GM12864 (cell line): ENCODE results near the gene RND1.

Experiments used
- DNase-seq: peaks from one replicate; pipeline ENCODE4 v3.0.0-alpha.2; 2011; ENCODE audit warnings: low read depth
- H3K4me3 ChIP-seq: 2 replicates; pipeline ENCODE4 v1.5.1; 2011; ENCODE audit warnings: mild to moderate bottlenecking, low read depth, low read length, control low read depth
- CTCF ChIP-seq: IDR thresholded peaks from 2 replicates; pipeline ENCODE4 v1.5.1; 2011; ENCODE audit warnings: low read depth, mild to moderate bottlenecking, moderate library complexity, low read length, control low read depth, inconsistent platforms; ENCODE audit errors: missing control alignments

The RND1 gene

GRCh38 chr12:48827513-48828096, 38.1 kb downstream of the RND1 start:
- H3K4me3 ChIP-seq: no peak overlapping the region
- TF ChIP-seq CTCF: no peak
- DNase-seq: no peak

GRCh38 chr12:48827026-48827425, 38.6 kb downstream of the RND1 start:
- no peak for DNase-seq
- H3K4me3 ChIP-seq: no peak overlapping the region
- no peak for TF ChIP-seq CTCF

GRCh38 chr12:48826209-48826855, 39.3 kb downstream of the RND1 start:
- TF ChIP-seq CTCF: no peak
- DNase-seq: no peak
- H3K4me3 ChIP-seq: no peak overlapping the region

GRCh38 chr12:48824905-48825304, 40.8 kb downstream of the RND1 start:
- no peak for TF ChIP-seq CTCF
- DNase-seq: no peak
- H3K4me3 ChIP-seq: no peak overlapping the region

GRCh38 chr12:48824112-48824511, 41.6 kb downstream of the RND1 start:
- no peak overlapping the region for H3K4me3 ChIP-seq
- TF ChIP-seq CTCF: no peak
- DNase-seq: no peak

GRCh38 chr12:48823281-48823680, 42.4 kb downstream of the RND1 start:
- TF ChIP-seq CTCF: no peak
- DNase-seq: no peak
- H3K4me3 ChIP-seq: no peak overlapping the region

- no peak for TF ChIP-seq CTCF
- H3K4me3 ChIP-seq: no peak overlapping the region
- no peak for DNase-seq
Measured at GRCh38 chr12:48822711-48823110, 43.0 kb downstream of the RND1 start.
